Heart right ventricle (tissue), 16 donors: ENCODE results near the gene SLC27A4. TPM values are rescaled to one million over a fixed set of nuclear protein-coding genes. Genes with fewer than 3 reads are reported as not detected.

ENCODE experiments used
- ATAC-seq, 8 donors: fragments of 200-7000 bp; cut with Tn5 transposase; one replicate each; pipeline ENCODE4 v1.9.1; 2020; ENCODE audit warnings: mild to moderate bottlenecking in 8 of 8, moderate library complexity in 8 of 8, moderate number of reproducible peaks in 1 of 8
- DNase-seq, 2 donors: peaks; one replicate each; pipeline ENCODE4 v3.0.0-alpha.2; 2020
- H3K27ac ChIP-seq, 10 donors: fragments of 200-600 bp; sonication (generic) in 2 of 10; one replicate each; pipeline versions ENCODE4 v1.5.0 to v1.8.0; 2020 to 2022; ENCODE audit warnings: mild to moderate bottlenecking in 3 of 10
- H3K27me3 ChIP-seq, 7 donors: fragments of 200-600 bp; one replicate each; pipeline ENCODE4 v1.8.0; 2021 to 2022; ENCODE audit warnings: mild to moderate bottlenecking in 2 of 7
- H3K36me3 ChIP-seq, 9 donors: fragments of 200-600 bp; sonication (generic) in 1 of 9; one replicate each; pipeline versions ENCODE4 v1.5.0 to v1.8.0; 2020 to 2022; ENCODE audit warnings: mild to moderate bottlenecking in 2 of 9
- H3K4me1 ChIP-seq, 9 donors: fragments of 200-600 bp; sonication (generic) in 1 of 9; one replicate each; pipeline versions ENCODE4 v1.5.0 to v1.8.0; 2020 to 2022; ENCODE audit warnings: mild to moderate bottlenecking in 4 of 9
- H3K4me3 ChIP-seq, 10 donors: fragments of 200-600 bp; sonication (generic) in 2 of 10; one replicate each; pipeline versions ENCODE4 v1.5.0 to v1.8.0; 2020 to 2022; ENCODE audit warnings: mild to moderate bottlenecking in 7 of 10, moderate library complexity in 2 of 10
- H3K9me3 ChIP-seq, 11 donors: fragments of 200-600 bp in 10 of 11; sonication (generic) in 2 of 11; one replicate each; pipeline versions ENCODE4 v1.5.0 to v1.8.0; 2013 to 2022; ENCODE audit warnings: mild to moderate bottlenecking in 2 of 11, control low read depth in 1 of 11, moderate library complexity in 1 of 11
- whole genome bisulfite sequencing, 2 donors: extraction: QIAGEN DNeasy Blood & Tissue Kit; methylation state at CpG; one replicate each; pipeline ENCODE4 v1.1.7; 2013; ENCODE audit warnings: inconsistent platforms in 1 of 2; 5-methylcytosine and 5-hydroxymethylcytosine counted together
- intact Hi-C, 10 donors: fragments of 100-400 bp; cut with DNase I; formaldehyde crosslinking; loops; one replicate each; pipeline versions ENCODE4 v1.11.1 to v1.14.2; 2022
- polyA plus RNA-seq, 2 donors: library from polyadenylated mRNA; stranded (reverse); fragments of 200-250 nt; gene quantifications; one replicate each; pipeline ENCODE4 v1.2.3, GENCODE V29; 2013
- total RNA-seq, 10 donors: library from RNA; stranded (reverse); fragmentation: NEBNext Ultra II Directional in 3 of 10; extraction: Animal tissue kit (Norgen Biotek cat#: 25700) in 3 of 10; gene quantifications; one replicate each; pipeline versions ENCODE4 v1.2.1 to v1.2.4, GENCODE V29; 2021 to 2023
- TF ChIP-seq, protein P1 (sequence below), 9 donors: fragments of 200-600 bp; sonication (generic) in 2 of 9; IDR thresholded peaks; one replicate each; pipeline versions ENCODE4 v1.5.0 to v1.8.0; 2021 to 2022; ENCODE audit warnings: antibody characterized with exemption in 9 of 9, mild to moderate bottlenecking in 5 of 9, moderate library complexity in 1 of 9
- donor health status: Arrhythmogenic right ventricular cardiomyopathy.
- donor health status: ischemic (EF 13 %, LVEDD 7.1; RV severe dilation, severe dysfunction).
- donor health status: healthy with polysubstance abuse.
- donor health status: DM: no; HTN: yes; CAD: no.
- donor health status: DM: no; HTN: no; CAD: no.
- donor health status: ischemic (EF 25% LVEDD 6.9; RV normal size, moderate dysfunction).
- donor health status: ischemic (EF 25% LVEDD 5.7; RV mildly dilated, moderate dysfunction).
- donor health status: healthy.
- donor health status: DM: yes; HTN: yes; CAD: no.
- donor health status: Ischemic cardiomyopathy.
- donor health status: ischemic (EF 35%, LVEDD 5.7; RV mildly dilated, moderate dysfunction).
- donor health status: nonischemic (EF 11% LVEDD 7.7; RV severe dilation, severe dysfunction).
- donor health status: DM: yes; HTN: yes; CAD: no.
- donor health status: PGD.
- donor health status: ischemic (EF 29% LVEDD 5.4; RV normal size, mild dysfunction).
- donor health status: nonischemic (EF 23%, LVEDD 6.1; RV moderate dilation, normal function).

SLC27A4 gene
- total and polyA plus RNA-seq, 12 donors = 10.0 to 37.2 (median 17.7) TPM

DNA sequence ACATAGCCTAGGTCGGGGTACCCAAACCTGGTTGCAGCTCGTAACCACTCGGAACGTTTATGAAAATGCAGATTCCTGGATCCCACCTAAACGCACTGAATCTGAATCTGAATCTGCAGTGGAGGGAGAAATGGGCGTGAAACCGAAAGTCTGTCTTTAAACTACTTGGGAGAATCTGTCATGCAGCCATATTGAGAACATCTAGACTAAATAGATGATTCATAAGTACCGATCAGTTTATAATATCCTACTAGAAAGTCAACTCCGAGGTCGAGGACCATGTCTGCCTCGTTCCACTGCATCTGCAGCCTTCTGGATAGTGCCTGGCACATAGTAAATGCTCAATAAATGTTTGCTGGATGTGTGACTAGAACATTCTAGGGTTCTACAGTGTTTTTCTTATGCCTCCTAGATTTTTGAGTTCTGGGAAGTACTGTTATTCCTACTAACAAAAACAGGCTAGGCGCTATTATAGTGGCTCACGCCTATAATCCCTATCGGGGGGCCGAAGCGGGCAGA is 17.1 kb upstream of the SLC27A4 start:
- Histone ChIP-seq H3K4me1 (peaks cover 8 to 44% (median 35%) of the 10 kb centered on the region in 9 donors), H3K36me3 (peaks cover 0 to 66% (median 0%) of the 10 kb centered on the region in 9 donors), H3K27ac (peak overlapping the region in 9 of 10 donors; percentile 82 to 96 (median 92)), H3K9me3 (no peaks in the 10 kb centered on the region), H3K4me3 (peak overlapping the region; percentile 73 to 100 (median 92)), H3K27me3 (no peaks in the 10 kb centered on the region)
- TF ChIP-seq, protein P1, sequence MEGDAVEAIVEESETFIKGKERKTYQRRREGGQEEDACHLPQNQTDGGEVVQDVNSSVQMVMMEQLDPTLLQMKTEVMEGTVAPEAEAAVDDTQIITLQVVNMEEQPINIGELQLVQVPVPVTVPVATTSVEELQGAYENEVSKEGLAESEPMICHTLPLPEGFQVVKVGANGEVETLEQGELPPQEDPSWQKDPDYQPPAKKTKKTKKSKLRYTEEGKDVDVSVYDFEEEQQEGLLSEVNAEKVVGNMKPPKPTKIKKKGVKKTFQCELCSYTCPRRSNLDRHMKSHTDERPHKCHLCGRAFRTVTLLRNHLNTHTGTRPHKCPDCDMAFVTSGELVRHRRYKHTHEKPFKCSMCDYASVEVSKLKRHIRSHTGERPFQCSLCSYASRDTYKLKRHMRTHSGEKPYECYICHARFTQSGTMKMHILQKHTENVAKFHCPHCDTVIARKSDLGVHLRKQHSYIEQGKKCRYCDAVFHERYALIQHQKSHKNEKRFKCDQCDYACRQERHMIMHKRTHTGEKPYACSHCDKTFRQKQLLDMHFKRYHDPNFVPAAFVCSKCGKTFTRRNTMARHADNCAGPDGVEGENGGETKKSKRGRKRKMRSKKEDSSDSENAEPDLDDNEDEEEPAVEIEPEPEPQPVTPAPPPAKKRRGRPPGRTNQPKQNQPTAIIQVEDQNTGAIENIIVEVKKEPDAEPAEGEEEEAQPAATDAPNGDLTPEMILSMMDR (IDR thresholded peaks at IDR 0.05) = no peak
- no peak for ATAC-seq
- 26% methylated on average over 16 of the region's 16 CpGs for WGBS, 2 donors
- DNase-seq = no peak
- intact Hi-C loops = loop anchor here in 4 of 10 donors (5.0 to 10.0 kb wide), 2 partner anchors 46 to 128 kb away; partner anchors contain the start of genes GOLGA2 (in 3 of the 4), SWI5 (in 3 of the 4) and CIZ1 (in 1 of the 4)

DNA sequence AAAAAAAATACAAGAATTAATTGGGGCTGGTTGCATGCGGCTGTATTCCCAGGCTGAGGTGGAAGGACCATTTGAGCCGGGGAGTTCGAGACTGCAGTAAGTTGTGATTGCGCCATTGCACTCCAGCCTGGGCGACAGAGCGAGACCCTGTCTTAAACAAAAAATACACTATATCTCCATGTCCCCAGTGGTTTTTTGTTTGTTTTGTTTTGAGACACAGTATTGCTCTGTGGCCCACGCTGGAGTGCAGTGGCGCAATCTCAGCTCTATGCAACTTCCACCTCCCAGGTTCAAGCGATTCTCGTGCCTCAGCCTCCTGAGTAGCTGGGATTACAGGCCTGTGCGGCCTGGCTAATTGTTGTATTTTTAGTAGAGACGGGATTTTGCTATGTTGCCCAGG is 16.5 kb upstream of the SLC27A4 start:
- Histone ChIP-seq H3K4me1 (peaks cover 8 to 44% (median 35%) of the 10 kb centered on the region in 9 donors), H3K27me3 (no peaks in the 10 kb centered on the region), H3K27ac (peak overlapping the region in 1 of 10 donors; percentile 95), H3K36me3 (peaks cover 0 to 66% (median 0%) of the 10 kb centered on the region in 9 donors), H3K4me3 (peak overlapping the region in 9 of 10 donors; percentile 83 to 100 (median 94)), H3K9me3 (no peaks in the 10 kb centered on the region)
- DNase-seq (no peak), ATAC-seq (no peak)
- intact Hi-C loops = loop anchor here in 4 of 10 donors (5.0 to 10.0 kb wide), 2 partner anchors 46 to 129 kb away; partner anchors contain the start of genes GOLGA2 (in 3 of the 4), SWI5 (in 3 of the 4) and CIZ1 (in 1 of the 4)
- TF ChIP-seq, protein P1 (IDR thresholded peaks at IDR 0.05) = no peak
- WGBS, 2 donors = 88 to 94% methylated on average over 12 of the region's 12 CpGs

DNA sequence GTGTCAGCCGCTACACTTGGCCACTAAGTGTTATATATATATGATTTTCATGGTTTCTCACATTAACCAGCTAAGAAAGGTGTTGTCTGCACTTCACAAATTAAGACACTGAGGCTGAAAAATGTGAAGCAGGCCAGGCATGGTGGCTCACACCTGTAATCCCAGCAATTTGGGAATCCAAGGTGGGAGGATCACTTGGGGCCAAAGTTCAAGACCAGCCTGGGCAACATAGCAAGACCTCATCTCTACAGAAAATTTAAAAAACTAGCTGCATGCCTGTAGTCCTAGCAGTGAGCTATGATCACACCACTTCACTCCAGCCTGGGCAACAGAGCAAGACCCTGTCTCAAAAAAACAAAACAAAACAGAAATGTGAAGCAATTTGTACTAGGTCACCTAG is 15.9 kb upstream of the SLC27A4 start:
- H3K4me3 ChIP-seq = no peak overlapping the region
- no peak for ATAC-seq

DNA sequence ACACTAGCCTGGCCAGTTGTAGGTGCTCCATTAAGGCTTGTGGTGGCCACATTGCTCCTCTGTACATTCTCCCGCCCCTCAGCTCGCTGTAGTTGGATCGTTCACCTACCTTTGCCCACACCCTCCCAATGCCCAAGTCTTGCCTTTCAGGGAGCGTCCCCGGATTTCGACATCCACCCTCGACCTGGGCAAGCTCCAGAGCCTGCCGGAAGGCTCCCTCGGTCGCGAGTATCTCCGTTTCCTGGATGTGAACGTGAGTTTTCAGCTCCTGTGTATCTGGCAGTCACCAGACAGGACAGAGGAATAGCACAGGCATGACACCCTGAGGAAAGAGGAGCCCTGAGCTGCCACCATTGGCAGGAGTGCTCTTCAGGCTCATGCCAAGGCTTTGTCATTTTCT is 14.7 kb upstream of the SLC27A4 start:
- 69 to 79% methylated on average over 13 of the region's 13 CpGs for WGBS, 2 donors
- DNase-seq (no peak), ATAC-seq (no peak)
- peak overlapping the region in 4 of 10 donors; percentile 3 to 55 (median 26) for H3K27ac ChIP-seq
- no peaks in the 10 kb centered on the region for H3K27me3 ChIP-seq
- TF ChIP-seq, protein P1 (IDR thresholded peaks at IDR 0.05) = no peak
- no peak overlapping the region for H3K4me3 ChIP-seq
- peaks cover 0 to 63% (median 0%) of the 10 kb centered on the region in 9 donors for H3K36me3 ChIP-seq
- H3K4me1 ChIP-seq = peaks cover 8 to 44% (median 35%) of the 10 kb centered on the region in 9 donors
- intact Hi-C loops = loop anchor here in 1 of 10 donors (10.0 kb wide), 1 partner anchor 131 kb away; the partner anchor contains the start of gene CIZ1
- no peaks in the 10 kb centered on the region for H3K9me3 ChIP-seq

More for the DNA sequence above, 15.9 kb upstream of the SLC27A4 start:
- TF ChIP-seq, protein P1 (IDR thresholded peaks at IDR 0.05) = no peak
- 98 to 100% methylated on average over 1 of the region's 1 CpG for WGBS, 2 donors
- DNase-seq = no peak
- peaks cover 8 to 44% (median 35%) of the 10 kb centered on the region in 9 donors for H3K4me1 ChIP-seq
- intact Hi-C loops = loop anchor here in 4 of 10 donors (5.0 to 10.0 kb wide), 2 partner anchors 47 to 130 kb away; partner anchors contain the start of genes GOLGA2 (in 3 of the 4), SWI5 (in 3 of the 4) and CIZ1 (in 1 of the 4)
- H3K9me3 ChIP-seq = no peaks in the 10 kb centered on the region
- H3K36me3 ChIP-seq = peaks cover 0 to 65% (median 0%) of the 10 kb centered on the region in 9 donors
- no peak overlapping the region for H3K27ac ChIP-seq
- H3K27me3 ChIP-seq = no peaks in the 10 kb centered on the region
